H1 (cell line): Measurements from ENCODE around the gene MAP2K2. TPM values are rescaled to one million over a fixed set of nuclear protein-coding genes. Genes with fewer than 3 reads are reported as not detected.
A peak's percentile ranks its signal among the peaks of the same experiment; 100 is the strongest.

Experiments used
- CTCF ChIA-PET: fragments of 300-600 bp; sonication (Branson Sonifier 250); formaldehyde crosslinking; loops from one replicate; lab custom pipeline; 2021; ENCODE audit not compliant: partially characterized antibody; lab: Charles Lee
- POLR2A ChIA-PET: fragments of 300-600 bp; sonication (Branson Sonifier 250); formaldehyde crosslinking; loops from one replicate; lab custom pipeline; 2021; ENCODE audit warnings: inconsistent platforms; ENCODE audit not compliant: partially characterized antibody; lab: Charles Lee
- DNase-seq, 2 experiments: peaks; one replicate each; pipeline versions ENCODE4 v3.0.0 to v3.0.0-alpha.2; 2010 to 2022; ENCODE audit warnings: low spot score in 2 of 2, low read depth in 1 of 2, mixed read lengths in 1 of 2
- FAIRE-seq: peaks from 2 replicates; lab custom pipeline; 2011; peaks lifted over from hg19 to GRCh38; lab: Jason Lieb, UNC
- H2AFZ ChIP-seq: 2 replicates; pipeline ENCODE4 v1.8.1; 2012; ENCODE audit warnings: low read length, inconsistent platforms
- H2AK5ac ChIP-seq: 2 replicates; pipeline ENCODE4 v1.6.1; 2013; ENCODE audit warnings: low read depth, low read length
- H2BK120ac ChIP-seq: replicated peaks from 2 replicates; pipeline ENCODE3; 2013; ENCODE audit warnings: low read depth, low read length, inconsistent platforms
- H2BK12ac ChIP-seq: 2 replicates; pipeline ENCODE4 v1.6.1; 2013; ENCODE audit warnings: low read depth, low read length
- H2BK15ac ChIP-seq: 2 replicates; pipeline ENCODE4 v1.6.1; 2013; ENCODE audit warnings: low read length
- H2BK20ac ChIP-seq: 2 replicates; pipeline ENCODE4 v1.6.1; 2013; ENCODE audit warnings: low read length
- H2BK5ac ChIP-seq: 2 replicates; pipeline ENCODE4 v1.6.1; 2013; ENCODE audit warnings: low read depth, low read length
- H3K14ac ChIP-seq: 2 replicates; pipeline ENCODE4 v1.6.1; 2013; ENCODE audit warnings: inconsistent platforms; ENCODE audit not compliant: insufficient read length
- H3K18ac ChIP-seq: 2 replicates; pipeline ENCODE4 v1.6.1; 2013; ENCODE audit warnings: low read length; ENCODE audit errors: extremely low read depth
- H3K23ac ChIP-seq: 2 replicates; pipeline ENCODE4 v1.6.1; 2013; ENCODE audit warnings: inconsistent platforms; ENCODE audit not compliant: insufficient read length
- H3K23me2 ChIP-seq: 2 replicates; pipeline ENCODE4 v1.6.1; 2013; ENCODE audit warnings: low read depth, low read length
- H3K27ac ChIP-seq: 2 replicates; pipeline ENCODE4 v1.6.1; 2011; ENCODE audit warnings: low read depth, low read length, inconsistent platforms
- H3K27me3 ChIP-seq, 4 experiments: replicated peaks in 1 of 4; 1 replicate in 1 of 4; 2 replicates in 3 of 4; pipeline versions ENCODE4 v1.6.1 to v1.8.1; 2011 to 2013; ENCODE audit warnings: low read length in 3 of 4, mild to moderate bottlenecking in 3 of 4, inconsistent platforms in 2 of 4, mixed read lengths in 2 of 4, moderate library complexity in 1 of 4; ENCODE audit not compliant: control insufficient read depth in 3 of 4, insufficient read depth in 3 of 4; ENCODE audit errors: extremely low read depth in 1 of 4
- H3K36me3 ChIP-seq, 4 experiments: 2 replicates each; pipeline versions ENCODE4 v1.6.1 to v1.8.1; 2011 to 2013; ENCODE audit warnings: mild to moderate bottlenecking in 4 of 4, low read length in 3 of 4, moderate library complexity in 2 of 4, control low read depth in 1 of 4, inconsistent platforms in 1 of 4; ENCODE audit not compliant: insufficient read depth in 4 of 4, control insufficient read depth in 2 of 4
- H3K4ac ChIP-seq: replicated peaks from 2 replicates; pipeline ENCODE3; 2013; ENCODE audit warnings: low read length, low read depth, mixed read lengths, inconsistent platforms; ENCODE audit not compliant: insufficient read length
- H3K4me1 ChIP-seq, 4 experiments: replicated peaks in 1 of 4; 1 replicate in 1 of 4; 2 replicates in 3 of 4; pipeline versions ENCODE4 v1.6.1 to v1.8.1; 2011 to 2013; ENCODE audit warnings: low read length in 3 of 4, inconsistent platforms in 2 of 4, mixed read lengths in 1 of 4; ENCODE audit not compliant: insufficient read depth in 4 of 4, control insufficient read depth in 3 of 4
- H3K4me2 ChIP-seq, 2 experiments: 2 replicates each; pipeline versions ENCODE4 v1.6.1 to v1.8.1; 2011 to 2013; ENCODE audit warnings: low read depth in 2 of 2, low read length in 2 of 2, control low read depth in 1 of 2, inconsistent platforms in 1 of 2, mild to moderate bottlenecking in 1 of 2; ENCODE audit not compliant: insufficient read depth in 1 of 2
- H3K4me3 ChIP-seq, 4 experiments: fragments of 200-600, 300-600 bp in 1 of 4; sonication (generic), shearing (Covaris generic), sonication (Bioruptor Twin) in 1 of 4; 2 replicates each; pipeline versions ENCODE4 v1.5.1 to v1.8.1; 2011 to 2016; ENCODE audit warnings: low read length in 4 of 4, low read depth in 3 of 4, control low read depth in 2 of 4, inconsistent platforms in 2 of 4, mild to moderate bottlenecking in 2 of 4, mixed read lengths in 1 of 4, moderate library complexity in 1 of 4; ENCODE audit not compliant: insufficient read depth in 2 of 4; ENCODE audit errors: extremely low read depth in 1 of 4
- H3K56ac ChIP-seq: replicated peaks from 2 replicates; pipeline ENCODE3; 2013; ENCODE audit warnings: low read depth, mild to moderate bottlenecking, mixed read lengths, low read length, inconsistent platforms; ENCODE audit not compliant: insufficient read length
- H3K79me1 ChIP-seq: 2 replicates; pipeline ENCODE4 v1.6.1; 2013; ENCODE audit warnings: low read depth, low read length, control low read depth
- H3K79me2 ChIP-seq, 2 experiments: 2 replicates each; pipeline versions ENCODE4 v1.6.1 to v1.8.1; 2012 to 2013; ENCODE audit warnings: low read length in 2 of 2, mild to moderate bottlenecking in 2 of 2, inconsistent platforms in 1 of 2; ENCODE audit not compliant: insufficient read depth in 2 of 2, control insufficient read depth in 1 of 2
- H3K9ac ChIP-seq, 4 experiments: replicated peaks in 1 of 4; 1 replicate in 1 of 4; 2 replicates in 3 of 4; pipeline versions ENCODE4 v1.6.1 to v1.8.1; 2011 to 2013; ENCODE audit warnings: low read depth in 3 of 4, low read length in 3 of 4, control low read depth in 2 of 4, mild to moderate bottlenecking in 2 of 4, moderate library complexity in 2 of 4, inconsistent platforms in 1 of 4; ENCODE audit errors: extremely low read depth in 1 of 4
- H3K9me3 ChIP-seq, 2 experiments: 2 replicates each; pipeline versions ENCODE4 v1.6.1 to v1.8.1; 2012 to 2013; ENCODE audit warnings: mild to moderate bottlenecking in 2 of 2, moderate library complexity in 2 of 2, control low read depth in 1 of 2, inconsistent platforms in 1 of 2, low read depth in 1 of 2, low read length in 1 of 2, mixed read lengths in 1 of 2; ENCODE audit not compliant: insufficient read depth in 2 of 2
- H4K20me1 ChIP-seq, 2 experiments: replicated peaks in 1 of 2; 2 replicates each; pipeline versions ENCODE3 to v1.8.1; 2011 to 2013; ENCODE audit warnings: inconsistent platforms in 2 of 2, low read length in 2 of 2, mild to moderate bottlenecking in 1 of 2; ENCODE audit not compliant: insufficient read depth in 2 of 2, control insufficient read depth in 1 of 2
- H4K5ac ChIP-seq: 2 replicates; pipeline ENCODE4 v1.6.1; 2013; ENCODE audit warnings: low read length, low read depth, mixed read lengths, inconsistent platforms; ENCODE audit not compliant: insufficient read length
- H4K8ac ChIP-seq: 2 replicates; pipeline ENCODE4 v1.8.0; 2013; ENCODE audit warnings: mild to moderate bottlenecking, moderate library complexity, low read length, inconsistent platforms; ENCODE audit not compliant: insufficient read depth; ENCODE audit errors: extremely low read depth
- H4K91ac ChIP-seq: replicated peaks from 2 replicates; pipeline ENCODE3; 2013; ENCODE audit warnings: low read length, mixed read lengths, inconsistent platforms; ENCODE audit not compliant: insufficient read length
- GABPA ChIP-seq: IDR thresholded peaks from 2 replicates; pipeline ENCODE4 v1.6.1; 2011; ENCODE audit warnings: mild to moderate bottlenecking, low read length, moderate library complexity, borderline replicate concordance; ENCODE audit not compliant: insufficient read depth
- POLR2AphosphoS5 ChIP-seq: IDR thresholded peaks from 2 replicates; pipeline ENCODE4 v1.6.1; 2011; ENCODE audit warnings: low read depth, low read length
- RAD21 ChIP-seq, 2 experiments: IDR thresholded peaks in 1 of 2; conservative IDR thresholded peaks in 1 of 2; 2 replicates each; pipeline ENCODE4 v1.6.1; 2011; ENCODE audit warnings: low read depth in 2 of 2, low read length in 2 of 2, improper control_type of control experiment in 1 of 2, inconsistent platforms in 1 of 2, mild to moderate bottlenecking in 1 of 2, moderate library complexity in 1 of 2
- TCF12 ChIP-seq: IDR thresholded peaks from 2 replicates; pipeline ENCODE4 v1.6.1; 2011; ENCODE audit warnings: low read depth, mild to moderate bottlenecking, low read length
- WGBS, 2 experiments: shearing (Covaris generic) in 1 of 2; methylation state at CpG; one replicate each; pipeline versions ENCODE4 v1.1.6 to v1.1.7; 2013 to 2015; ENCODE audit warnings: low lambda C conversion rate in 2 of 2, mixed read lengths in 2 of 2, inconsistent platforms in 1 of 2, low coverage in 1 of 2, missing lambda C conversion rate in 1 of 2; ENCODE audit not compliant: insufficient replicate concordance in 2 of 2, insufficient coverage in 1 of 2, insufficient read length in 1 of 2; ENCODE audit errors: extremely low coverage in 1 of 2, missing lambda C conversion rate in 1 of 2; 5-methylcytosine and 5-hydroxymethylcytosine counted together
- polyA plus RNA-seq, 7 experiments: library from polyadenylated mRNA; depleted of rRNA in 3 of 7; stranded (reverse) in 5 of 7; unstranded in 2 of 7; fragments of >200 nt in 5 of 7; fragments of 200-250 nt in 2 of 7; gene quantifications; 1 replicate in 5 of 7; 2 replicates in 1 of 7; 4 replicates in 1 of 7; pipeline versions ENCODE4 v1.2.1 to v1.2.3, GENCODE V29; 2011 to 2013; ENCODE audit warnings: missing spikeins in 2 of 7, mixed read lengths in 2 of 7
- total RNA-seq: library from RNA; stranded (reverse); fragmentation: NEBNext Ultra II Directional; extraction: Animal tissue kit (Norgen Biotek cat#: 25700); gene quantifications from 2 replicates; pipeline ENCODE4 v1.2.1, GENCODE V29; 2021

The MAP2K2 gene
- total and polyA plus RNA-seq, 2 of the 8 experiments (the other 6 are each of a cell fraction or from before 2014, with no cell fraction given), result 111 to 162 TPM

GRCh38 chr19:4053423-4054324 lies 70.2 kb downstream of the MAP2K2 start:
- Histone ChIP-seq H2AK5ac (no peak overlapping the region), H3K18ac (no peak overlapping the region), H3K4me3 (no peak overlapping the region), H3K4me2 (no peak overlapping the region), H3K23ac (no peak overlapping the region), H3K36me3 (peaks cover 2 to 24% (median 13%) of the 10 kb centered on the region in 4 experiments), H3K23me2 (0 out of 2 replicates have a peak, but pooled peaks cover 3% of the 10 kb centered on the region), H3K27me3 (no peaks in the 10 kb centered on the region), H3K56ac (no peak overlapping the region), H4K8ac (no peak overlapping the region; the same call in 1 of the 2 replicates), H4K91ac (peak overlapping the region; percentile 91), H3K9me3 (no peaks in the 10 kb centered on the region), H2BK5ac (peak overlapping the region; percentile 46; the same call in 1 of the 2 replicates), H4K20me1 (peaks cover 34 to 48% of the 10 kb centered on the region in 2 experiments), H3K4ac (peak overlapping the region; percentile 57), H3K27ac (no peak overlapping the region), H2AFZ (no peak overlapping the region), H2BK20ac (no peak overlapping the region), H2BK120ac (peak overlapping the region; percentile 63), H3K9ac (peak overlapping the region in 1 of 4 experiments; percentile 1; a peak in 1 of 7 replicates), H3K79me1 (peaks cover 30% of the 10 kb centered on the region), H2BK15ac (no peak overlapping the region), H4K5ac (no peak overlapping the region), H3K14ac (no peak overlapping the region), H3K4me1 (peaks cover 0 to 4% (median 1%) of the 10 kb centered on the region in 4 experiments; a peak in 2 of 7 replicates), H3K79me2 (peaks cover 3 to 61% of the 10 kb centered on the region in 2 experiments; a peak in 2 of 4 replicates), H2BK12ac (peak overlapping the region; percentile 21; the same call in 1 of the 2 replicates)
- FAIRE-seq, result peak; percentile 36
- ChIA-PET CTCF (no interaction called here), POLR2A (interaction anchor here (0.6 to 1.9 kb wide), 3 partner anchors 12 to 293 kb away, joined by 3 to 5 read pairs (median 3); no protein-coding TSS in a partner anchor)
- TF ChIP-seq GABPA (no peak), POLR2AphosphoS5 (peak; percentile 37; the same call in 1 of the 2 replicates), RAD21 (IDR thresholded peaks at IDR 0.05 in 1 of 2, conservative IDR thresholded peaks at IDR 0.05 in 1 of 2; ENCODE audit: low read depth in 2 of 2, low read length in 2 of 2) (no peak), TCF12 (no peak)
- no peak for DNase-seq
- 90% methylated on average over 47 of the region's 82 CpGs; no CpG with 5 or more reads in 1 of the 2 experiments for WGBS, 2 experiments
